DMS153 (cell line): ENCODE data around the gene CENPX.

Source experiments
- DNase-seq: peaks from one replicate; lab custom pipeline; 2025; lab: John Stamatoyannopoulos, UW

Gene CENPX

DNA sequence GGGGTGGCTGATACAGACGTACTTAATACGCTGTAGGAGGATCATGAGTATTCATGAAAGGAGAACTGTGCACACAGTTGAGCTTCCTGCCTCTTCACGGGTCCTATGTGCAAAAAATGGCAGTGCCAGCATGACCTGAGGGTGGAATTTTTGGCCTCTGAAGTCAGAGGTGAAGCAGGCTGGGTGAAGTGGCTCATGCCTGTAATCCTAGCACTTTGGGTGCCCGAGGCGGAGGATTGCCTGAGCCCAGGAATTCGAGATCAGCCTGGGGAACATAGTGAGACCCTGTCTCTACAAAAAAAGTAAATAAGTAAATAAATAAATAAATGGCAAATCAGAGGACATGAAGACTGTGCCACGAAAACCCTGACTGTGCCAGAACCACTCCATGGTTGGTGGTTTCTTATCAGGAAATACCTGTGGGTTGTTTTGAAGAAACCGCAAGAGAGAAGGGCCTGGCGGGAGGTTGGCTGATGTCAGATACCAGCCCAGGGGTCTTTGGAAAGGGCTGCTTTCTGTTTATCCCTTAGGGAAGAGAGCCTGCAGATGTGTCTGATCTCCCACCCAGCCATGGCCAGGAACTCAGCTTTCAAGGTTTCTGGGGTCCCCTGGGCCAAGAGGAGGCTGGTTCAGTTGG is 41.9 kb downstream of the CENPX start:
- no peak for DNase-seq

DNA sequence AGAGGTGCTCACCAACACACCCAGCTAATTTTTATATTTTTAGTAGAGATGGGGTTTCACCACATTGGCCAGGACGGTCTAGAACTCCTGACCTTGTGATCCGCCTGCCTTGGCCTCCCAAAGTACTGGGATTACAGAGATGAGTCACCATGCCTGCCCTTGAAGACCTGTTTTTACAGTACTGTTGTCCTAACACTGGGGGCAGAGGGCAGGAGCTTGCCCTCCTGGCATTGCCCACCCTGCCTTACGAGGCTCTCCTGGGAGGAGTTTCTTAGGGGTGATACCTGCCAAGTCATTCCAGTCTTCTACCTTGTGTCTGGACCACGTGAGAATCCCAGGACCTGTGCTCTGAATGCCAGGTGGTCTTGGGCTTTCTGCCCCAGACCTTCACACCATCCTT is 42.6 kb downstream of the CENPX start:
- no peak for DNase-seq

DNA sequence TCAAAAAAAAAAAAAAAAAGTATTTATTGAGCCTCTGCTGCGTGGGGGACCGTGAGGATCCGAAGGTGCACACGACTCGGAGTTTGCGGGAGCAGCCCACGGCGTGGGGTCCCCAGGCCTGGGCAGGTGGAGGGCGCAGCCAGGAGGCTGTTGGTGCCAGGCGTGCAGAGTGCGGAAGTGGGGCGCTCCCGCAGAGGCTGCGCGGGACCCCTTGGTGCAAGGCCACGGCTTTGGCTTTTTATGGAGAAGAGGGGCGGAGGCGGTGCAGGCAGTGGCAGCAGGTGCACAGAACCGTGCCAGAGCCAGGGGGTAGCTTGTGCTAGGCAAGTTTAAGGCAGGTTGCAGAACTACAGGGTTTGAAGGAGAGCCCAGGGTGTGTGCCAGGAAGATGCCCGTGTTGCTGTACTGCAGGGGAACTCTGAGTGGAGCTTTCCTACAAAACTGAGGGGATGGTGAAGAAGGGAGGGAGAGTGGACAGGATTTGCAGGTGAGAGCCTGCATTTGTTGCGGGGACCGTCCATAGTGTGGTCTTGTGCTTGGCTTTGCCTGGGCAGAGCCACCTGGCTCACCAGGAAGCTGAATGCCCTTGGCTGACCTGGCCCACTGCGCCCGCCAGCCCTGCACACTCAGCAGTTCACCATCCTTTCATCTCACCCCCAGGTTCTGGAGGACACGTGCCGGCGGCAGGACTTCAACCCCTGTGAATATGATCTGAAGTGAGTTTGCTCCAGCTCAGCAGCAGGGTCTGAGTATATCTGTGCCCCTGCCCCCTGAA is 44.0 kb downstream of the CENPX start:
- DNase-seq, result no peak

DNA sequence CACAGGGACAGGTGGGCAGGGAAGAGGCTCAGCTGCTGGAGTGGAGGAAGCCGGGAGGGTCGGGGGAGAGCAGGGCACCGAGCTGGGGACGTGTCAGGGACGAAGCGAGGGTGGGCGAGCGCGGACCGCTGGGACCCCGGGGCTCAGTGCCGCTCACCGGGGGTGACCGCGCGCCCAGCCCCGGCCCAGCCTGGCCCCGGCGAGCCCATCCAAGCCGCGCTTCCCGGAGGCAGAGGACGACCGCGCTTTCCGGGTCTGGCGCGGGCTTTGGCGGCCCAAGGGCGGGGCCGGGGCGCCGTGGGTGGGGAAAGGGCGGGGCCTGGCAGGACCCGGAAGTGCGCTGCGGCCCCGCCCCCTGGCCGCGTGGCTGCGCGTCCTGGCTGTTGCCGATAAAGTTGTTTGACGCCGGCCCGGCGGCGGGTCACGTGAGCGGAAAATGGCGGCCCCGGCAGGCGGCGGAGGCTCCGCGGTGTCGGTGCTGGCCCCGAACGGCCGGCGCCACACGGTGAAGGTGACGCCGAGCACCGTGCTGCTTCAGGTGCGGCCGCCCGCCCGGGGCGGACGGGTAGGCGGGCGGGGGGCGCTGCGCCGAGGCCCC is 45.4 kb downstream of the CENPX start, which contains the start of gene ASPSCR1:
Gene ASPSCR1, plus strand, starts transcription at position 419 of the 598 bp plus-strand sequence. Its CDS starts 18 bp downstream, at position 437.
- DNase-seq, result peak; percentile 81

GRCh38 chr17:81976332-81977210 is 46.1 kb downstream of the CENPX start:
- DNase-seq, result peak; percentile 51

- no peak for DNase-seq
Observed at GRCh38 chr17:81973432-81973831, 49.2 kb downstream of the CENPX start.

GRCh38 chr17:81968850-81969812 is 53.5 kb downstream of the CENPX start:
- no peak for DNase-seq
